T-helper 2 cell treated with Interferon-gamma antibody and Interleukin-4, amounts not matched to agents 5 μg/mL and 100 μg/mL, for 36 hours (primary cell): ENCODE data around the gene SMIM35.

ENCODE experiments used
- DNase-seq: peaks from one replicate; pipeline ENCODE4 v3.0.0; 2021; ENCODE audit warnings: low spot score
- H3K27ac Mint-ChIP-seq: one replicate; pipeline ENCODE4 v1.8.0; 2021; ENCODE audit warnings: mild to moderate bottlenecking, mixed read lengths
- H3K27me3 Mint-ChIP-seq: one replicate; pipeline ENCODE4 v1.8.0; 2021; ENCODE audit warnings: low read depth, mixed read lengths
- H3K36me3 Mint-ChIP-seq: one replicate; pipeline ENCODE4 v1.8.0; 2021; ENCODE audit warnings: low read depth, mixed read lengths
- H3K4me1 Mint-ChIP-seq: one replicate; pipeline ENCODE4 v1.8.0; 2021; ENCODE audit warnings: low read depth, mixed read lengths
- H3K4me3 Mint-ChIP-seq: one replicate; pipeline ENCODE4 v1.8.0; 2022; ENCODE audit warnings: mild to moderate bottlenecking, moderate library complexity, mixed read lengths
- H3K9me3 Mint-ChIP-seq: one replicate; pipeline ENCODE4 v1.8.0; 2021; ENCODE audit warnings: mixed read lengths

The SMIM35 gene

GRCh38 chr11:118099838-118100556 lies 13.2 kb upstream of the SMIM35 start:
- Mint-ChIP-seq H3K9me3 (no peaks in the 10 kb centered on the region), H3K27me3 (peaks cover 17% of the 10 kb centered on the region), H3K27ac (no peak overlapping the region), H3K4me1 (no peaks in the 10 kb centered on the region), H3K4me3 (no peak overlapping the region), H3K36me3 (no peaks in the 10 kb centered on the region)
- no peak for DNase-seq

DNA sequence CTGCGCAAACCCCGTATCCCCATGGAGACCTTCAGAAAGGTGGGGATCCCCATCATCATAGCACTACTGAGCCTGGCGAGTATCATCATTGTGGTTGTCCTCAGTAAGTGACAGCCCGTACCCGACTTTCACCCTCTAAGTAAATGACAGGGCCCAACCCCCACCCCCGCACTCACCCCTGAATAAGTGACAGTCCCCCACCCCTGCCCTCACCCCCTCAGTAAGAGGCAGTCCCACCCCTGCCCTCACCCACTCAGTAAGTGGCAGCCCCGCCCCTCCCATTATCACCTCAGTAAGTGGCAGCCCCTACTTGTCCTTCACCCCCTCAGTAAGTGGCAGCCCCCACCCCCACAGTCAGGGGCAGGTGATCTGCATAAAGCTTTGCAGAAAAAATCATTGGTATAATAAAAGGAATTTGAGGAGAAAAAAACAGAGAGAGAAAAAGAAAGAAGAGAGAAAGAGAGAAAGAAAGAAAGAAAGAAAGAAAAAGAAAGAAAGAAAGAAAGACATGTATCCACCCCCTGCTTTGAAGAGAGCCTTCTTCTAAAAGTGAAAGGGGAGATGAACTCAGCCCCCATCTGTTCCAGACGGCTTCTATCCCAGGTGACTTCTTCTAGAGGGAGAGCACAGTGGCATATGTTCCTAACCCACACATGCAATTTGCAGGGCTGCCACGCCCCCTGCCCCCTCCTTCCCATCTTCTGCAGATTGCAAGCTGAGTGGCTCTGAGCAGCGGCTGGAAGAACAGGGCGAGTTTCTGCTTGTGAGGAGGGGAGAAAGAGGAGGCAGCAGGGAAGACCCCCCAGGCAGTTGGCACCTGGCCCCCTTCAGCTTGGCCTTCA lies 12.5 kb upstream of the SMIM35 start:
- H3K27me3 Mint-ChIP-seq = peaks cover 15% of the 10 kb centered on the region
- no peak overlapping the region for H3K4me3 Mint-ChIP-seq
- no peaks in the 10 kb centered on the region for H3K9me3 Mint-ChIP-seq
- DNase-seq = no peak
- no peaks in the 10 kb centered on the region for H3K4me1 Mint-ChIP-seq
- no peak overlapping the region for H3K27ac Mint-ChIP-seq
- no peaks in the 10 kb centered on the region for H3K36me3 Mint-ChIP-seq

GRCh38 chr11:118095967-118096367 lies 9.2 kb upstream of the SMIM35 start:
- Mint-ChIP-seq H3K27ac (no peak overlapping the region), H3K4me1 (no peaks in the 10 kb centered on the region), H3K36me3 (no peaks in the 10 kb centered on the region), H3K27me3 (peaks cover 15% of the 10 kb centered on the region), H3K9me3 (no peaks in the 10 kb centered on the region), H3K4me3 (no peak overlapping the region)
- DNase-seq = no peak

GRCh38 chr11:118095493-118095892 lies 8.7 kb upstream of the SMIM35 start:
- H3K4me1 Mint-ChIP-seq = no peaks in the 10 kb centered on the region
- H3K9me3 Mint-ChIP-seq = no peaks in the 10 kb centered on the region
- no peaks in the 10 kb centered on the region for H3K36me3 Mint-ChIP-seq
- H3K27me3 Mint-ChIP-seq = peaks cover 15% of the 10 kb centered on the region
- no peak overlapping the region for H3K27ac Mint-ChIP-seq
- DNase-seq = no peak
- H3K4me3 Mint-ChIP-seq = no peak overlapping the region

GRCh38 chr11:118092907-118093571 lies 6.3 kb upstream of the SMIM35 start:
- H3K9me3 Mint-ChIP-seq = peaks cover 9% of the 10 kb centered on the region
- H3K27me3 Mint-ChIP-seq = peaks cover 17% of the 10 kb centered on the region
- no peak for DNase-seq
- no peak overlapping the region for H3K27ac Mint-ChIP-seq
- H3K4me1 Mint-ChIP-seq = no peaks in the 10 kb centered on the region
- no peak overlapping the region for H3K4me3 Mint-ChIP-seq
- no peaks in the 10 kb centered on the region for H3K36me3 Mint-ChIP-seq

DNA sequence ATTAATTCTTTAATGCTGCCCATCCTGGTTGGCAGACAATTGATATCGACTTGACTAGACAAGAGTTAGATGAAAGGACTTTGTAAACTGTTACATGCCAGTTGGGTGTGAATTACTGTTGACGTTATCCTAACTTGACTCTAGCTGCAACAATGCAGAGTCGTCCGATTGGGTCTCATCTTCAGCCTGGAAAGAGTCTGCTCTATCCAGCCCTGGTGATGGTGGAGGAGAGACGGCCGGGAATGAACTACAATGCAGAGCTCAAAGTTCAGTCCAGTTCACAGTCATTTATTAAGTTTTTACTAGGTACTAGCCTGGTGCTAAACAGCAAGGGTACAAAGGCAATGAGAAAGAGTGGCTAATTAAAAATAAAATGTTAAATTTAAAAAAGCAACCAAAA lies 4.9 kb upstream of the SMIM35 start:
- no peaks in the 10 kb centered on the region for H3K4me1 Mint-ChIP-seq
- H3K27ac Mint-ChIP-seq = no peak overlapping the region
- H3K4me3 Mint-ChIP-seq = no peak overlapping the region
- H3K9me3 Mint-ChIP-seq = peaks cover 22% of the 10 kb centered on the region
- no peak for DNase-seq
- H3K36me3 Mint-ChIP-seq = no peaks in the 10 kb centered on the region
- H3K27me3 Mint-ChIP-seq = peaks cover 9% of the 10 kb centered on the region

DNA sequence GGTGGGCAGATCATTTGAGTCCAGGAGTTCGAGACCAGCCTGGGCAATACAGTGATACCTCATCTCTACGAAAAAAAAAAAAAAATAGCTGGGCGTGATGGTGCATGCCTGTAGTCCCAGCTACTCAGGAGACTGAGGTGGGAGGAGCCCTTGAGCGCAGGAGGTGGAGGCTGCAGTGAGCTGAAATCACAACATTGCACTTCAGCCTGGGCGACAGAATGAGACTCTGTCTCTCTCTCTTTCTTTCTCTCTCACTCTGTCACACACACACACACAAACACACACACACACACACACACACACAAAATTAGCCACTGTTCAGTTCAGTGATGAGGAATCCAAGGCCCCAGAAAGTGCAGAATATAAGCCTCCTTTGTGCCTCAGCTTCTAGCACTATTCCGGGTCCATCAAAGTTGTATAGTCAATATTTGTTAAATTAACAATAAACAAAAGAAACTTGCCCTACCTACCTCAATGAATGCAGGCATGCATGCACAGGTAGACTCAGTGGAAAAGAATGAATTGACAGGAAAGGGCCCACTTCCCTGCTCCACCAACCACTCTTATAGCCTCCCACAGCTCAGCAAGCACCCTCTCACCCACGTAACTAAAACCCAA lies 3.9 kb upstream of the SMIM35 start:
- Mint-ChIP-seq H3K27ac (no peak overlapping the region), H3K4me1 (no peaks in the 10 kb centered on the region), H3K27me3 (peaks cover 6% of the 10 kb centered on the region), H3K4me3 (no peak overlapping the region), H3K9me3 (peaks cover 27% of the 10 kb centered on the region), H3K36me3 (no peaks in the 10 kb centered on the region)
- DNase-seq = no peak

DNA sequence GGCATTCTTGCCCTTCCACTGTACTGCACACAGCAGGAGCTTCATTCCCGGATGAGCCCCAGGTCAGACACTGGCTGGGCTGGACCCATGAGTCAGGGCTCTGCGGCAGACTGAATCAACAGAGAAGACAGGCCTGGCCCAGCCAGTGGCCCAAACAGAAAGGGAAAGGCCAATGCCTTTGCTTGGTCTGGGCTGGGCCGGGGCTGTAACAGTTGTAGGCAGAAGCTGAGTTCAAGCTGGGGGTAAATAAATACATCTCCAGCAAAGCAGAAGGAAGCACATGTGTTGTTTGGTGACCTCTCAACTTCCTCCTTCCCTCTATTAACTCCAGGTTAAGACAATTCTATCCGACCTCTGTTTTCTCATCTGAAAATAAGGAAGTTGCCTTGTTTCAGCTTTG lies 1.8 kb upstream of the SMIM35 start:
- Mint-ChIP-seq H3K4me3 (no peak overlapping the region), H3K9me3 (peaks cover 27% of the 10 kb centered on the region), H3K36me3 (no peaks in the 10 kb centered on the region), H3K27ac (no peak overlapping the region), H3K27me3 (peaks cover 3% of the 10 kb centered on the region), H3K4me1 (no peaks in the 10 kb centered on the region)
- no peak for DNase-seq

- H3K27ac Mint-ChIP-seq = no peak overlapping the region
- peaks cover 3% of the 10 kb centered on the region for H3K27me3 Mint-ChIP-seq
- DNase-seq = no peak
- no peak overlapping the region for H3K4me3 Mint-ChIP-seq
- no peaks in the 10 kb centered on the region for H3K4me1 Mint-ChIP-seq
- no peaks in the 10 kb centered on the region for H3K36me3 Mint-ChIP-seq
- peaks cover 27% of the 10 kb centered on the region for H3K9me3 Mint-ChIP-seq
These were observed 1.2 kb upstream of the SMIM35 start for GRCh38 chr11:118087931-118088330.

GRCh38 chr11:118084656-118085055 lies 2.1 kb downstream of the SMIM35 start:
- no peak overlapping the region for H3K4me3 Mint-ChIP-seq
- DNase-seq = no peak
- no peak overlapping the region for H3K27ac Mint-ChIP-seq
- peaks cover 5% of the 10 kb centered on the region for H3K27me3 Mint-ChIP-seq
- no peaks in the 10 kb centered on the region for H3K4me1 Mint-ChIP-seq
- H3K36me3 Mint-ChIP-seq = no peaks in the 10 kb centered on the region
- peaks cover 27% of the 10 kb centered on the region for H3K9me3 Mint-ChIP-seq

DNA sequence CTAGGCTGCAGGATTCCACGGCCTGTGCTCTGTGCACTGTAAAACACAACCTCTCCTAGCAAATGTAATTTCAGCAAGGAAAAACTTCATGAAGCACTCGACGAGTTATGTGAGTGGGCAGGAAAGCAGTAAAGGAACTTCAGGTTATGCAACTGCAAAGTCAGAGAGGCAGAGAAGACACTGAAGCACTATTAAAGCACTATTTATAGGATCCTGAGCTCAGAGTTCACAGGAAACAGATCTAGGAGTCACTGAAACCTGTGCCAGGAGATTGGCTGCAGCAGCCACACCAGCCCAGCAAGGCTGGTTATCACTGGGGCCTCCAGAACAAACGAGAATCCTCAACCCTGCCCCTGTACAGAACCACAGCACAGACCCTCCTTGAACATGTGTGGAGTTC lies 2.5 kb downstream of the SMIM35 start:
- Mint-ChIP-seq H3K27ac (no peak overlapping the region), H3K36me3 (no peaks in the 10 kb centered on the region), H3K27me3 (peaks cover 3% of the 10 kb centered on the region), H3K9me3 (peaks cover 23% of the 10 kb centered on the region), H3K4me3 (no peak overlapping the region), H3K4me1 (no peaks in the 10 kb centered on the region)
- no peak for DNase-seq

DNA sequence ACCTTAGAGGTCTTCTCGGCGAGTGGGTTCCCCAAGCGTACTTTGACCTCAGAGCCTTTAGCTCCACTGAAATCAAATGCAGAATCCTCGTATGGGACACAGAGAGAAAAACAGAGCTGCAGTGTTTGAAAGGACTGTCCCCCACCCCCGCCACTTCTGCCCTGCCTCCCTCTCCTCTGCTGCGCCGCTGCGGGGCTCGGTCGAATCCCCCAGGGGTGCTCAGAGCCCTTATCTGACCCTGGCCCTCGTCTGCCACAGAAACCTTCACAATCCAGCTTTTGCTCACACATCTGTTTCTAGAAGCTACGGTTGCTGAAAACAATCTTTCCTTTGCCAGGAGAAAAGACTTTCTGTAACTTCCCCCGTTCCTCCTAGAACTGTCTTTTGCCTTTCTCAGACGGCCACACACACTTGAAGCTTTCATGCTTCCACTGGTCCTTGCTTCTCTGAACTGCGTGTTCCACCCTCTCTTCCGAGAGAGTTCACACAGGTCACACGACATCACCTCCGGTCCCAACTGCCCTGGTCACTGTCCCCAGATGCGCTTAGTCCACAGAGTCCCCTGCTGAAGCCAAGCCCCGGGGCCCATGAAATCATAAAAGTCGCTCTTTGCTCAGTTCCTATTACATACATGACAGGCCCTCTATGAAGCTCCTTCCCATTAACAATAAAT lies 3.7 kb downstream of the SMIM35 start:
- no peaks in the 10 kb centered on the region for H3K36me3 Mint-ChIP-seq
- no peaks in the 10 kb centered on the region for H3K4me1 Mint-ChIP-seq
- no peak for DNase-seq
- H3K27me3 Mint-ChIP-seq = peaks cover 3% of the 10 kb centered on the region
- no peak overlapping the region for H3K4me3 Mint-ChIP-seq
- peaks cover 17% of the 10 kb centered on the region for H3K9me3 Mint-ChIP-seq
- no peak overlapping the region for H3K27ac Mint-ChIP-seq

DNA sequence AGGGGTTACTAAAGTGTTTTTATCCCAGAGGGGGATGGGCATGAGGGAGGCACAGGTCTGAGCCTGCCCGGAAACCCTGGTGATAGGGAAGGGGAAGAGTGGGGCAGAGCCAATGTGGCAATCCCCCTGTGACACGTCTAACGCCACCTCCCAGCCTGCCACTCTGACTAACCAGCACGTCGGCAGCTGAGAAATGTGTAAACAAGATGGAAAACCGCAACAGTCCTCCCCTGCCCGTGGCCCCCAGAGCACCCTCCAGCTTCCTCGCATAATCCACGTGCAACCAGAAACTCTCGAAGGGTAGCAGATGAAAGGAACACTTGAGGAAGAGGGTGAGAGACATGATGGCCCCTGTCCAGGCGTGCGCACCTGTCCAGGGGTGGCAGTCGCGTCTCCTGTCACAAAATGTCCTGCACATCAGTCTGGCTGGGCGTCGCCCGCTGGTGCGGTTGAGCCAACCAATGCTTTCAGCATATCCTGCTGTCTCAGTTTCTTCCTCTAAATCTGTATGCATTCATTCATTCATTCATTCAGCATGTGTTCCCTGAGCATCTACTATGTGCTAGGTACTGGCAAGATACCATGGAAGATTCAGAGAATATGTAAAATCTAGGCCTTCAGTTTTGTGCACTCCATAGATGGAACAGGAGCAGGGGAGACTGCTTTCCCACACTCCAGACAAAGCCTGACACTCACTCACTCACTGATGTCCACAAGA lies 5.4 kb downstream of the SMIM35 start:
- Mint-ChIP-seq H3K9me3 (peaks cover 3% of the 10 kb centered on the region), H3K4me3 (no peak overlapping the region), H3K27ac (no peak overlapping the region), H3K36me3 (no peaks in the 10 kb centered on the region), H3K27me3 (peaks cover 3% of the 10 kb centered on the region), H3K4me1 (no peaks in the 10 kb centered on the region)
- no peak for DNase-seq
